ENCODE results near the gene C9orf78.

Gene C9orf78, protein sequence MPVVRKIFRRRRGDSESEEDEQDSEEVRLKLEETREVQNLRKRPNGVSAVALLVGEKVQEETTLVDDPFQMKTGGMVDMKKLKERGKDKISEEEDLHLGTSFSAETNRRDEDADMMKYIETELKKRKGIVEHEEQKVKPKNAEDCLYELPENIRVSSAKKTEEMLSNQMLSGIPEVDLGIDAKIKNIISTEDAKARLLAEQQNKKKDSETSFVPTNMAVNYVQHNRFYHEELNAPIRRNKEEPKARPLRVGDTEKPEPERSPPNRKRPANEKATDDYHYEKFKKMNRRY

DNA sequence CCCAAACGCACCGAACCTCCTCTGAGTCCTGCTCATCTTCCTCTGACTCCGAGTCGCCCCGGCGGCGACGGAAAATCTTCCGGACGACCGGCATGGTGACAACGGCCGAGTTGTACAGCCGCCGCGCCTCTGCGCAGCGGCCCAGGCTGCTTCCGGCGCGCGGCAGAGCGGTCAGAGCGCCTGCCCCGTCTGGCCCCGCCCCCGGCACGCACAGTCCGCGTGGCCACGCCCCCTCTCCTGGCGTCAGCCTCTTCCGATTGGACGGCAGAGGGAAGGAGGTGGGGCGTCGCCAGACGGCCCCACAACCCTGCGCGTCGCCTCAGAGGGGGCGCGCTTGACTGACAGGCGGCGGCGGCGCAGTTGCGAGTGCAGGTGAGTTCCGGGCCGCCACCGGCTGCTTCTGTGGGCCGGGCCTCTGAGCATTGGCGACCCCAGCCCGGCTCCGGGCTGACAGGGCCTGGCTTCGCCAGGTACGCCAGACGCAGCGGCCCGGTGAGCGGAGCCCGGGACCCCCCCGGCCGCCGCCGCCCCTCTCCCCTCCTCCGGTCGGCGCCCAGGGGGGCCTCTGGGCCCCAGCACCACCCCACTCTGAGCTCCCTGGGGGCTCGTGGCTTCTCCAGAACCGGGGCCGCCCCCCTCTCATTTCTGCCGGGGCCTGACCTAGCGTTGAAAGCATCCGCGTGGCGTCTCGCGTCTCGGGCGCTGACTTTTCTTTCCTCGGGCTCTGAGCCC is at the start of gene C9orf78, which contains the start of gene USP20:
Gene C9orf78, minus strand, starts transcription at position 148 of the 732 bp plus-strand sequence. Its CDS starts 54 bp downstream, at position 94.
Gene USP20, plus strand, starts transcription at position 331 of the 732 bp plus-strand sequence. CDS start 17,098 bp downstream, outside the sequence.
- peak within 1 kb of the TSS; percentile 76 for H3K4me3 ChIP-seq (ENCODE audit: low read depth, low read length)
- peak; percentile 80 for DNase-seq (ENCODE audit: low read depth)
- in situ Hi-C loops (cut with HindIII; ENCODE audit: low sequenced_read_pairs): loop anchor here (25.0 kb wide), 1 partner anchor 252 kb away; no protein-coding TSS in a partner anchor
- TF ChIP-seq, protein P1, sequence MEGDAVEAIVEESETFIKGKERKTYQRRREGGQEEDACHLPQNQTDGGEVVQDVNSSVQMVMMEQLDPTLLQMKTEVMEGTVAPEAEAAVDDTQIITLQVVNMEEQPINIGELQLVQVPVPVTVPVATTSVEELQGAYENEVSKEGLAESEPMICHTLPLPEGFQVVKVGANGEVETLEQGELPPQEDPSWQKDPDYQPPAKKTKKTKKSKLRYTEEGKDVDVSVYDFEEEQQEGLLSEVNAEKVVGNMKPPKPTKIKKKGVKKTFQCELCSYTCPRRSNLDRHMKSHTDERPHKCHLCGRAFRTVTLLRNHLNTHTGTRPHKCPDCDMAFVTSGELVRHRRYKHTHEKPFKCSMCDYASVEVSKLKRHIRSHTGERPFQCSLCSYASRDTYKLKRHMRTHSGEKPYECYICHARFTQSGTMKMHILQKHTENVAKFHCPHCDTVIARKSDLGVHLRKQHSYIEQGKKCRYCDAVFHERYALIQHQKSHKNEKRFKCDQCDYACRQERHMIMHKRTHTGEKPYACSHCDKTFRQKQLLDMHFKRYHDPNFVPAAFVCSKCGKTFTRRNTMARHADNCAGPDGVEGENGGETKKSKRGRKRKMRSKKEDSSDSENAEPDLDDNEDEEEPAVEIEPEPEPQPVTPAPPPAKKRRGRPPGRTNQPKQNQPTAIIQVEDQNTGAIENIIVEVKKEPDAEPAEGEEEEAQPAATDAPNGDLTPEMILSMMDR (IDR thresholded peaks at IDR 0.05; ENCODE audit: low read depth, low read length, missing control alignments): no peak

DNA sequence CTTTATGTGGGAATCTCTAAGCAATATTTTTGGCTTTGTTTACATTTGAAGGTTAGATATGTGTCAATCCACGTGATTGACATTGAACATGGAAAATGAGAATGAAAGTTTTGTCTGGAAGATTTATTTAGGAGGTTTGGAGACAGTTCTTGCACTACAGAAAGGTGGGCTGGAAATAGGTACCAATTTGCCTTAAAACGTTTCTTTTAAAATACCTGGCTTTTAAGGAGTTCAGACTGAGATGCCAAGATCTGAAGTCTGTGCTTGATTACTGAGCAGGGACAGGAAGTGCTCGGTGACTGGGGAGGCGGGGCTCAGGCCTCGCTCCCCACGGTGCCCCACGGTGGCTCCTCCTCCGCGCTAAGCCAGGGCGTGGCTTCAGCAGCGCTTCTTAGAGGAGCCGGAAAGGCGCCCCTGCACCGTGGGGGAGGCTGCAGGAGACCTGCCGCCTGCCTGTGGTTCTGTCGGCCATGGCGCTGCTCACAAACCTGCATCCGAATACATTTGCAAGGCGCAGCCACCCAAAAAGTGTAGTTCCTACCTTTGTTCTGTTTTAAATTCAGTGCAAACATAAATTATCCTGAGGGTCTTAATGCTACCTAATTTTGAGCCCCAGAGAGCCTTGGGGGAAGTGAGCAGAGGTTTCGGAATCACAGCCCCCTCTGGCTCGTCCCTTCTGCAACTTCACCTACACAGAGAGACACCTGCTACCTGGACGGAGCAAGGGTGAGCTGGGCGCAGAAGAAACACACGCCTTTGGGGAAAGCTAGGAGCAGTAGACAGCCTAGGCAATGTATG is 49.3 kb upstream of the C9orf78 start:
- TF ChIP-seq, protein P1 (IDR thresholded peaks at IDR 0.05; ENCODE audit: low read depth, low read length, missing control alignments): no peak
- DNase-seq (ENCODE audit: low read depth): no peak
- H3K4me3 ChIP-seq (ENCODE audit: low read depth, low read length): no peak overlapping the region
- in situ Hi-C loops (cut with HindIII; ENCODE audit: low sequenced_read_pairs): no loop called here

DNA sequence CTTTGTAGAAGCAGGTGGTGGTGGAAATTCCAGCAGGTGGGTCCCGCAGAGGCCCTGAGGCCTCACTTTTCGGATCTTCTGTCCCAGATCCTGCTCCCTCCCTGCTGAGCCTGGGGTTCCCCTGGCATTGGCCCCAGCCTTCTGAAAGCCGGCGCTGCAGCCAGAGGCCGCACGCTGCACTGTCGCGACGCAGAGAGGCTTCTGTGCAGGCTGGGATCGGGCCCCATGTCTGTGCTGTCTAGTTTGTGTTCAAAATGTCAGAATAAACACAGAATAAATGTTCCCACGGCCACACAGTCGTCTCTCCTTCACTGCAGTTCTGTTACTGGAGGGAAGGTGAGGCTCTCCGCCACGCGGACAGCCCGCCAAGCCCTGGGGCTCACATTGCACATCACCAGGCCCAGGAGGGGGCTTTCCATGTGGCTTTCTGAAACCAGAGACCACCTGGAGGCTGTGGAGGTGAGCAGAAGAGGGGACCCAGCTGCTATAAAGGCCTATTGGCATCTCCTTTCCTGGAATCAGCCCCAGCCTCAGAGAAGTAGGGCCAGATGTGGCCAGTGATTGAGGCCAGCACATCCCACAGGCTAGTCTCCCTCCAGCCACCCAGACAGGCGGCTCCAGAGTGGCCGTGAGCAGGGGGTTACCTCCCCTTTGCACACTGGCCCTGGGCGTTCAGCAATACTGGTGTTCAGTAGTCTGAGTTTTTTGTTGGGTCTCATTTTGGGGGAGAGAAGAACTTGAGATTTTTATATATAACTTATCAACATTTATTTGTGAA is 46.7 kb upstream of the C9orf78 start:
- TF ChIP-seq, protein P1 (IDR thresholded peaks at IDR 0.05; ENCODE audit: low read depth, low read length, missing control alignments): no peak
- in situ Hi-C loops (cut with HindIII; ENCODE audit: low sequenced_read_pairs): no loop called here
- DNase-seq (ENCODE audit: low read depth): no peak
- no peak overlapping the region for H3K4me3 ChIP-seq (ENCODE audit: low read depth, low read length)

DNA sequence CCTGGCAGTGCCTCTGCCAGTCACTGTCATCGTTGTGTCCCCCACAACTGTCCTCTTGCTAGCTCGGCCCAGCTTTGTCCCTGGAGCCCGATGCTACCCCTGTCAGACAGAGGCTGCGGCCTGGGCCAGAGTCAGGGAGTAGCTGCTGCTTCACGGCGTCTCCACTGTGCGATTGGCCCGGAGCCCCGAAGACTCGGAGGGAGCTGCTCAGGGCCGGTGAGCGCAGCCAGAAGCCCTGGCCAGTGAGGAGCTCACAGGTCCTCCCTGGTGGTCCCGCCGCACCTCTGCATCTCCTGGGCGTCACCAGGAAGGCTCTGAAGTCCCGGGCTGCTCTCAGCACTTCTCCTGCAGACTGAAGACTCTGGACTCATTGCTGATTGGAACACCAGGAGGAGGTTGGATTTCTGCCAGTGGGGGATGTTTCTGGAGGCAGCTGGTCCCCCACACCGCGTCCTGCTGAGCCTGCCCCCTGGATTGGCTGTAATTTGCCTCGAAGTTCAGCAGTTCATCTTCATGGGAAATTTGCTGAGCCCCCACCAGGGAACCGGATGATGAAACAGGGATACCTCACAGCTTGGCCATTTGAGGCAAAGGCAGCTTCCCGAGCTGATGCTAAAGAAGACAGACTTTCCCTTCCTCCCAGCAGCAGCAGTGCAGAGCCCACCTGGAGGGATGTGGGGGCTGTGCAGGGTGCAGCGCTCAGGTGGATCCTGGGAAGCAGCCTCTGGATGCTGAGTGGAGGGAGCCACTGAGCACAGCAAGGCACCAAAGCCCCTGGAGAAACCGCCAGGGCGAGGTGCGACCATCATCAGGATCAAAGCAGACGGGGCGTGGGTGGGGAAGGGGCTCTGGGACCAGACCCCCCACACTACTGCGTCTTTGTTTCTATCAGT is 45.8 kb upstream of the C9orf78 start:
- peak; percentile 62 for DNase-seq (ENCODE audit: low read depth)
- H3K4me3 ChIP-seq (ENCODE audit: low read depth, low read length): no peak overlapping the region
- in situ Hi-C loops (cut with HindIII; ENCODE audit: low sequenced_read_pairs): no loop called here
- TF ChIP-seq, protein P1 (IDR thresholded peaks at IDR 0.05; ENCODE audit: low read depth, low read length, missing control alignments): no peak

DNA sequence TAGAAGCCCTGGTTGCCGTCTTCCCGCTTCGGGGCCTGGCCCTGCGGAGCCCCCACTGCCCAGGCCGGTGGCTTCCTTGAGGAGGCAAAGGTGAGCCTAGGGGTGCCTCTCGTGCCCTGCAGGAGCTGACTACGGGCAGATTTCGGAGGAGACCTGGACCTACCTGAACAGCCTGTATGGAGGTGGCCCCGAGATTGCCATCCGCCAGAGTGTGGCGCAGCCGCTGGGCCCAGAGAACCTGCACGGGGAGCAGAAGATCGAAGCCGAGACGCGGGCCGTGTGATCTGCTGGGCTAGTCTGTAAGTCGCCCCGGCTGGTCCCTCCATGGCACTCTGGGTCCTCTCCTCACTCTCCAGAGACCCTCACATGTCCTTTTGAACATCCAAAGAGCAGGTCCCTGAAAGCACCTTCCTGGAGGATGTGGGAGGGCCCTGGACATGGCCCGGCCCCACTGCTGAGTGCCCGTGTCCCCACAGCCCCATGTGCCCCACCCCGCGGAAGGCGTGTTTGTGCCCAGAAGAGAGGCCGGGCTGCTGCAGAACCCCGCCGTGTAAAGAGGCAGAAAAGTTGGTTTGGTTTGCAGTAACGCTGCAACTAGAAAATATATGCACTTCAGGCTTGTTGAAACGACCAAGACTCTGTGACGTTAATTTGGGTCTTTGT is 45.0 kb upstream of the C9orf78 start:
- TF ChIP-seq, protein P1 (IDR thresholded peaks at IDR 0.05; ENCODE audit: low read depth, low read length, missing control alignments): no peak
- in situ Hi-C loops (cut with HindIII; ENCODE audit: low sequenced_read_pairs): no loop called here
- no peak overlapping the region for H3K4me3 ChIP-seq (ENCODE audit: low read depth, low read length)
- DNase-seq (ENCODE audit: low read depth): no peak
